Colonic mucosa (tissue), 4 donors: ENCODE results near the gene GRM3. TPM values are rescaled to one million over a fixed set of nuclear protein-coding genes. Genes with fewer than 3 reads are reported as not detected.

Experiments used
- DNase-seq: peaks from one replicate; pipeline ENCODE4 v3.0.0-alpha.2; 2020
- H3K27ac ChIP-seq: fragments of 200-600 bp; one replicate; pipeline ENCODE4 v1.8.0; 2021
- H3K27me3 ChIP-seq: fragments of 200-600 bp; one replicate; pipeline ENCODE4 v1.8.0; 2021
- H3K36me3 ChIP-seq: fragments of 200-600 bp; one replicate; pipeline ENCODE4 v1.8.0; 2021
- H3K4me1 ChIP-seq: fragments of 200-600 bp; one replicate; pipeline ENCODE4 v1.8.0; 2021; ENCODE audit warnings: mild to moderate bottlenecking
- H3K4me3 ChIP-seq: fragments of 200-600 bp; one replicate; pipeline ENCODE4 v1.8.0; 2021
- H3K9ac ChIP-seq, 2 donors: one replicate each; pipeline ENCODE4 v1.7.0; 2013; ENCODE audit warnings: control low read depth in 2 of 2, low read depth in 2 of 2, low read length in 2 of 2
- H3K9me3 ChIP-seq: fragments of 200-600 bp; one replicate; pipeline ENCODE4 v1.8.0; 2021
- intact Hi-C: fragments of 100-400 bp; cut with DNase I; formaldehyde crosslinking; loops from one replicate; pipeline ENCODE4 v1.14.1; 2022
- total RNA-seq, 2 donors: library from RNA; stranded (reverse); fragmentation: NEBNext Ultra II Directional in 1 of 2; extraction: Animal tissue kit (Norgen Biotek cat#: 25700) in 1 of 2; gene quantifications; one replicate each; pipeline ENCODE4 v1.2.1, GENCODE V29; 2021
- TF ChIP-seq, protein P1 (sequence below): fragments of 200-600 bp; IDR thresholded peaks from one replicate; pipeline ENCODE4 v1.8.0; 2022; ENCODE audit warnings: antibody characterized with exemption, mild to moderate bottlenecking
- donor health status: healthy.
- donor health status: DM: no; HTN: no; CAD: no.
- donor health status: DM: no; HTN: no; CAD: no.

Gene GRM3
- total RNA-seq, 2 donors from 2014 or later, result not detected

GRCh38 chr7:86747698-86748097, 104.0 kb downstream of the GRM3 start:
- intact Hi-C loops, result no loop called here
- Histone ChIP-seq H3K27ac (no peak overlapping the region), H3K9me3 (no peaks in the 10 kb centered on the region), H3K9ac (no peak overlapping the region), H3K36me3 (no peaks in the 10 kb centered on the region), H3K27me3 (no peaks in the 10 kb centered on the region), H3K4me3 (no peak overlapping the region), H3K4me1 (no peaks in the 10 kb centered on the region)
- DNase-seq, result no peak
- TF ChIP-seq, protein P1, sequence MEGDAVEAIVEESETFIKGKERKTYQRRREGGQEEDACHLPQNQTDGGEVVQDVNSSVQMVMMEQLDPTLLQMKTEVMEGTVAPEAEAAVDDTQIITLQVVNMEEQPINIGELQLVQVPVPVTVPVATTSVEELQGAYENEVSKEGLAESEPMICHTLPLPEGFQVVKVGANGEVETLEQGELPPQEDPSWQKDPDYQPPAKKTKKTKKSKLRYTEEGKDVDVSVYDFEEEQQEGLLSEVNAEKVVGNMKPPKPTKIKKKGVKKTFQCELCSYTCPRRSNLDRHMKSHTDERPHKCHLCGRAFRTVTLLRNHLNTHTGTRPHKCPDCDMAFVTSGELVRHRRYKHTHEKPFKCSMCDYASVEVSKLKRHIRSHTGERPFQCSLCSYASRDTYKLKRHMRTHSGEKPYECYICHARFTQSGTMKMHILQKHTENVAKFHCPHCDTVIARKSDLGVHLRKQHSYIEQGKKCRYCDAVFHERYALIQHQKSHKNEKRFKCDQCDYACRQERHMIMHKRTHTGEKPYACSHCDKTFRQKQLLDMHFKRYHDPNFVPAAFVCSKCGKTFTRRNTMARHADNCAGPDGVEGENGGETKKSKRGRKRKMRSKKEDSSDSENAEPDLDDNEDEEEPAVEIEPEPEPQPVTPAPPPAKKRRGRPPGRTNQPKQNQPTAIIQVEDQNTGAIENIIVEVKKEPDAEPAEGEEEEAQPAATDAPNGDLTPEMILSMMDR, result no peak

- Histone ChIP-seq H3K27ac (no peak overlapping the region), H3K4me3 (no peak overlapping the region), H3K9me3 (no peaks in the 10 kb centered on the region), H3K36me3 (no peaks in the 10 kb centered on the region), H3K4me1 (no peaks in the 10 kb centered on the region), H3K9ac (no peak overlapping the region), H3K27me3 (no peaks in the 10 kb centered on the region)
- intact Hi-C loops, result no loop called here
- no peak for DNase-seq
- TF ChIP-seq, protein P1, result no peak
These were observed 104.5 kb downstream of the GRM3 start for GRCh38 chr7:86748201-86748600.

- H3K9ac ChIP-seq, result no peak overlapping the region
- H3K27ac ChIP-seq, result no peak overlapping the region
- H3K36me3 ChIP-seq, result no peaks in the 10 kb centered on the region
- DNase-seq, result no peak
- intact Hi-C loops, result no loop called here
- H3K9me3 ChIP-seq, result no peaks in the 10 kb centered on the region
- TF ChIP-seq, protein P1, result no peak
- no peaks in the 10 kb centered on the region for H3K4me1 ChIP-seq
- no peak overlapping the region for H3K4me3 ChIP-seq
- no peaks in the 10 kb centered on the region for H3K27me3 ChIP-seq
These were observed 105.4 kb downstream of the GRM3 start for GRCh38 chr7:86748843-86749719.

DNA sequence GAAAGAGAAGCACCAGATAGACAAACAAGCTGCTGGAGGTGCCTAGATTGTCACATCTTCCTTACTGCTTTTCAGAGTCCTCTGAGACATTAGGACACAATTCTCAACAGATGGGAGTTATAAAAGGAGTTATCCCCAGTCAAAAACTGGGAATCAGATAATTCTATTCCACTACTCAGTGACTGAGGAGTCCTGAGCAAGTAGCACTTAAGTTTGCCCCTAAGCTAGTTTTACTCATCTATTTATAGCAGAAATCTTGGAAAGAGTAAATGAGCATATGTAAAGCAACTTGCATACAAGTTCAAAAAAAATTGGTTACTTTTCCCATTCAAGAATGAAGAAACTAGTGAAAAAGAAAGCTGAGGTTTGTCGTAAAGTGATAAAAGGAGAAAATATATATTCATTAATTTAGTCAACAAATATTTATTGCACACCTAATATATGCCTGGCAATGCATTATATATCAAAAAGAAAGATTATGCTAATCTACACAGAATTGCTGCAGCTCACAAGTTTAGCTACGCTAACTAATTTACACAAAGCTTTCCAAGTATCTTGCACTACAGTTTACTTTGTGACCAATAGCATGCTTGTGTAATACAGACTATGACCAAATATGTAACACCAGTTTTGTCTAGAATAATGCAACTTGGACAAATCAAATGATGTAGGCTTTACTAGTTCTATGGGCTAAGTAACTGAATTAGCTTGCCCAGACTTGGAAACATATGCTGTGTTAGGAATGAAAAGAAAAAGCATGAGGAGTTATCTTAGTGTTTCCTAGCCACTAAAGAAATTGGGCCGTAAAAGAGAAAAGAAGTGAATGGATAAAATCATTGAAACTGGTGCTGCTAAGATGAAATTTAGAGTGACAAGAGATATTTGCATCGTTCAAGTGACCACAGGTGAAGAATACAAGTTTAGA, 106.3 kb downstream of the GRM3 start:
- Histone ChIP-seq H3K9me3 (no peaks in the 10 kb centered on the region), H3K27me3 (no peaks in the 10 kb centered on the region), H3K36me3 (no peaks in the 10 kb centered on the region), H3K27ac (no peak overlapping the region), H3K4me1 (no peaks in the 10 kb centered on the region), H3K4me3 (no peak overlapping the region), H3K9ac (no peak overlapping the region)
- DNase-seq, result no peak
- TF ChIP-seq, protein P1, result no peak
- intact Hi-C loops, result no loop called here

- intact Hi-C loops, result no loop called here
These were observed 116.5 kb downstream of the GRM3 start for GRCh38 chr7:86760236-86760635.

More at GRCh38 chr7:86760236-86760635, 116.5 kb downstream of the GRM3 start:
- no peak overlapping the region for H3K9ac ChIP-seq
- no peak overlapping the region for H3K4me3 ChIP-seq
- H3K27me3 ChIP-seq, result no peaks in the 10 kb centered on the region
- no peaks in the 10 kb centered on the region for H3K9me3 ChIP-seq
- no peak for DNase-seq
- TF ChIP-seq, protein P1, result no peak
- H3K27ac ChIP-seq, result no peak overlapping the region
- H3K36me3 ChIP-seq, result no peaks in the 10 kb centered on the region
- H3K4me1 ChIP-seq, result no peaks in the 10 kb centered on the region
